Anterior cingulate cortex (tissue), 58 donors: Measurements from ENCODE around the gene NOXO1.

Source experiments
- DNase-seq, 58 donors: peaks; one replicate each; lab custom pipeline; 2025; lab: John Stamatoyannopoulos, UW

NOXO1 gene

DNA sequence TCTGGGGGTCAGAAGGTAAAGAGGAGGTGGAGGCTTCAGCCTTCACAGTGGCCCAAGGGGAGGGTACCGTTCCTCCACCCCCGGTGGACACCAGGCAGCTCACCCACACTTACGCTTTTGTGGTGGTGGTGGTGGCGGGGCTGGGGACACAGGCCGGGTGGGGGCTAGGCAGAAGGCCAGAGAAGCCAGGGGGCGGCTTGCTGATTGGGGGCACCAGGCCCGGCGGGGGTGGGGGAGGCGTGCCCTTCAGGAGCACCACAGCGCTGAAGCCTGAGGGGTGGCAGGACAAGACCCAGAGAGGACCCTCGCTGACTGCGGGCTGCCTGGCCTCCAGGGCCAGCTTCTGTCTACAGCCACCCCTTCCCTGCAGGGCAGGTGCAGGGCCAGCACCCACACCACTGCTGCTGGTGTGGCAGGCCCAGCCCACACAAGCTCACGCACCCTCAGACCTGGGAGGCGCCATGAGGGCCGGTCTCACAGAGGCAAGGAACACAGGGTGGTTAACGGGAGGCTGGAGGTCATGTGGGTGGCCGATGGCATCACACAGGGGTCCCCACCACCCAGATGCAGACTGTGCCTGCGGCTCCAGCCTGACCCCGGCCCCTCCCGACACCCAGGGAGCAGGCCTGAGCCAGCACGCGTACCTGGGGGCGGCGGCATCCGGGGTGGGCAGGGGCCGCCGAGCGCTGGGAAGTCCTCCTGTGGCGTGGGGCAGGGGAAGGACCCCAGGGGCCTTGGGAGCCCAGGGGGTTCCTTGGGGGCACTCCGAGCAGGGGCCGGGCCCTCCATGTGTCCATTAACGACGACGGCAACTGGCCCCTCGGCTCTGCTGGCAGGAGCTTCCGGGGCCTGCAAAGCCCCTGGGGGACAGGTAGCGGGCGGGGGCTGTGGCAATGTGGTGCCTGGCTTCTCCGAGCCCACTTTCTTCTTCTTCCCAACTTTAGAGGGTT, 17.9 kb upstream of the NOXO1 start:
- DNase-seq = no peak

DNA sequence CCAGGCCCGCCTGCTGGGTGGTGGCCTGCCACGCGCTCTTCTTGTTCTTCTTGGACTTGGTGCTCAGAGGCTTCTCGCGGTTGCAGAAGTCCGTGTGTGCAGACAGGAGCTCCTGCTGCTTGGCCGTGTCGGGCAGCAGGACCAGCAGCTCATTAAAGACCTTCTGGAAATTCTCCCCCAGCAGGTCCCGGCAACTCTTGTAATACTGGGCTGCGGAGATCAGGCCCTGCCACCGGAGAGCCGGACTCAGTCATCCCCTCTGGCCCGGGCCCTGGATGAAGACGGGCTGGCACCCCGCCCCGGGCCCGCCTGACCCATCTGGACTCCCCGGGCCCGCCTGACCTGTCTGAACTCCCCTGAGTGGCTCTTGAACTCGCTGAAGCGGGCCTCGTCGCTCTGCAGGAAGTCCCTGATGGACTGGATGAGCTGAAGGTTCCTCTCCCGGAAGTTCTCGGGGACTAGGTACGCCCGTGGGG, 17.1 kb upstream of the NOXO1 start:
- DNase-seq = no peak

DNA sequence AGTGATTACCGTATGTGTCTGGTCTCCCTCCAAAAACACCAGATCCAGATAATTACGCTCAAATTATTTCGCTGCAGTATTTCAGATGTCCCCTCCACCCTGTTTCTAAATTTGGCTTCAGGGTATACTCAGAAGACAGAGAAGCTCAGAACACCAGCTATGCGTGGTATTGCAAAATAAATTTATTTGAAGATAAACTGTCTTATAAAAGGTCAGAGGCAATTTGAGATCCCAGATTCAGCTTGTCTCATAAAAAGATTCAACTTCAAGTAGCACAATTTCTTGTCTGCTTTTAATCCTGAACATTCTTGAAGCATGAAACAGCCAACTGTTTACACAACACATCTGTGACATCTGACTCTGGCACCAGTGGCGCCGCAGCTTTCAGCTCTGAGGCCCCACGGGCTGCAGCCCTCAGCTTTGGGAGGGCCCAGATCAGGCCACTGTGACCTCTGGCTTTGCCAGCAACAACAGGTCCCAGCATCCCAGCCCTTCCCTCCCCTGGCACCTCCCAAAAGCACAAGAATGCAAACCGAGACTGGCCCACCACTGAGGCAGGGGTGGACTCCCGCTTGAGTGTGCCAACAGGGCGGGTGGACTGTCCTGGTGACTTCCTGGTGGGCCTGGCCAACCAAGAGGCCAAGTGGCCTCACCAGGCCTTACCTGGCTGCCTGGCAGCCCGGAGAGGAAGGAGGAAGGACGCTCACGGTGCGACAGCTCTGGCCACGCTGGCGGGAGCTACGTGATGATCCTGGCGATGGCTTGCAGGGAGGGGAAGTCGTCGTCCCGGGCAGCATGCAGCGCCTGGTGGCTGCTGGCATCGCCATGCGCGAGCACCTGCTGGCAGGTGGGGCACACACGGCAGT, 16.5 kb upstream of the NOXO1 start:
- DNase-seq = no peak

DNA sequence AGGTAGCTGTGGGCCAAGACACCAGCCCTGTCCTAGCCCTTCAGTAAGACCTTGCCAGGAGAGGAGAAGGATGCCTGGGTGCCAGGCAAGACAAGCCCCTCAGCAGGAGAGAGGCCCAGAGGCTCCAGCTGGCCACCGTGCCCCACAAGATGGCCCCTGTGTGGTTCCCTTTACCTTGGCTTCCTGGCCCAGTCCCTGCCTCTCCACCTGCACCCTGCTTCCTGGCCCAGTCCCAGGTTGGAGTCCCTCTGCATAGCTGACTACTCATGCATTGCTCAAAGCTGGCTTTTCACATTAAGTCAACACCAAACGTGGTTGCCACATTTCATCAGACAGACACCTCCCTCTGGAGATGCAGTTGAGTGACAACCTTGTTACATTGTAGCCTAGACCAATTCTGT, 12.5 kb upstream of the NOXO1 start:
- no peak for DNase-seq

DNA sequence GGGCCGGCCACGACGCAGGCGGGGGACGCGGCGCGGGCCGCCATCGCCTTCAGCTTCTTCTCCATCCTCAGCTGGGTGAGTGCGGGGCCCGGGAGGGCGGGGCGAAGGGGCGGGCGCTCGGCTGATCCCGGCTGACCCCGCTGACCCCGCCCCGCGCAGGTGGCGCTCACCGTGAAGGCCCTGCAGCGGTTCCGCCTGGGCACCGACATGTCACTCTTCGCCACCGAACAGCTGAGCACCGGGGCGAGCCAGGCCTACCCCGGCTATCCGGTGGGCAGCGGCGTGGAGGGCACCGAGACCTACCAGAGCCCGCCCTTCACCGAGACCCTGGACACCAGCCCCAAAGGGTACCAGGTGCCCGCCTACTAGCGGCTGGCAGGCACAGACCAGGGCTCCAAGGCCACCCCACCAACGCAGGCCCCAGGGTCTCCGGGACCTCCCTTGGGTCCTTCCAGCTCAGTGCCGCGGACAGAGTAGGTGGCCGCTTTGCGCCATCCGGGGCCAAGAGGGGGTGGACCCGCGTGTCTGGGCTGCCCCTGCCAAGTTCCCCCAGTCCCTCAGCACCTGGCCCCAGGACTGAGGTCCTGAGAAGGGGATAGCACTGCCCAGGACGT, 11.5 kb upstream of the NOXO1 start:
- no peak for DNase-seq

DNA sequence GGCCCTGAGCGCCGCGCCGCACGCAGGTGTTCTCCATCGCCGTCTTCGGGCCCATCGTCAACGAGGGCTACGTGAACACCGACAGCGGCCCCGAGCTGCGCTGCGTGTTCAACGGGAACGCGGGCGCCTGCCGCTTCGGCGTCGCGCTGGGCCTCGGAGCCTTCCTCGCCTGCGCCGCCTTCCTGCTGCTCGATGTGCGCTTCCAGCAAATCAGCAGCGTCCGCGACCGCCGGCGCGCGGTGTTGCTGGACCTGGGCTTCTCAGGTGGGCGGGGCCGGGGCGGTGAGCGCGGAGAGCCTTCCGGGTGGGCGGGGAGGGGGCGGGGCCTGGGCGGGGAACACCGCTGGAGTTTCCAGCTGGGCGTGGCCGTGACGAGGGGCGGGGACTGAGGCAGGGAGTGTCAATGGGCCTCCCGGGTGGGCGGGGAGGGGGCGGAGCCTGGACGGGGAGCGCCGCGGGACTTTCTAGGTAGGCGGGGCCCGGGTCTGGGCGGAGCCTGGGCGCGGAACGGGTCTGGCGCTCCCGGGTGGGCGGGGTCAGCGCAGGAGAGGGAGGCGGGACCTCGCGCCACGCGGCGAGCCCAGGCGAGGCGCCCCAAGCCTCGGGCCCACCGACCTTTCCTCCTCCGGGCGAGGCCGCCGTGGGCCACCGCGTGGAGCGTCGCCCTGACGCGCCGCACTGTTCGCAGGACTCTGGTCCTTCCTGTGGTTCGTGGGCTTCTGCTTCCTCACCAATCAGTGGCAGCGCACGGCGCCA, 10.9 kb upstream of the NOXO1 start:
- peak in 57 of 58 donors; percentile 20 to 94 (median 86) for DNase-seq

DNA sequence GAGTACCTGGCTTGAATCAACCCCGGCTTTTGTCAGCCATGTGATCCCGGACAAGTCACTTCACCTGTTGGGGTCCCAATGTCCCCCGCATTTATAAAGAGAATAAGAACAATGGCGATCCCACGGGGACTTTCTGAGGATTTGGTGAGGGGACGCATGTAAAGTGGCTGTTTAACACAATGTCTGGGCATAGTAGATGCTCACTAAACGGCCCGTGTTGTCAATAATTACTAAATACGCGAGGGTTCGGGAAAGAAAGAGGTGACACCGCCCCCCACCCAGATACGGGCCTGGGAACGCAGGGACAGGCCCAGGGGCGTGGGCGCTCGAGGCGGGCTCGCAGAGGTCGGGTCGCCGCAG, 10.3 kb upstream of the NOXO1 start:
- no peak for DNase-seq

DNA sequence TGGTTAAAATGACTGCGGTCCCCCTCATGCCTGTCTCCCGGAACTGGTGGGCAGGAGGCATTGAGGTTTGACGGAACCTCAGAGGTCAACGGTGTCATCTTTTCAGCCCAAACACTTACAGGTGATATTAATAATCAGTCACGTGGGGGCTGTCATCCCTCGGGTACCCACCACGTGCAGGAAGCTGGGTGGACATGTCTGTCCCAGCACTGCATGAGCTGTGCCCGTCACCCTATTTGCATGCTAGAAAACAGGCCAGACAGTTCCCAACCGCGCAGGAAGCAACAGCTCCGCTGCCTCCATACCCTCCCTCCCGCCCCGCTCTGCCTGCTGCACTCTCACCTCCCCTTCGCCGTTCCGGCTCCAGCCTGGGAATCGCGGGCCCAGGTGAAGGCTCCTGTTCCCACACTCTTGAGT, 9.9 kb upstream of the NOXO1 start:
- DNase-seq = peak in 2 of 58 donors; percentile 7 to 36

DNA sequence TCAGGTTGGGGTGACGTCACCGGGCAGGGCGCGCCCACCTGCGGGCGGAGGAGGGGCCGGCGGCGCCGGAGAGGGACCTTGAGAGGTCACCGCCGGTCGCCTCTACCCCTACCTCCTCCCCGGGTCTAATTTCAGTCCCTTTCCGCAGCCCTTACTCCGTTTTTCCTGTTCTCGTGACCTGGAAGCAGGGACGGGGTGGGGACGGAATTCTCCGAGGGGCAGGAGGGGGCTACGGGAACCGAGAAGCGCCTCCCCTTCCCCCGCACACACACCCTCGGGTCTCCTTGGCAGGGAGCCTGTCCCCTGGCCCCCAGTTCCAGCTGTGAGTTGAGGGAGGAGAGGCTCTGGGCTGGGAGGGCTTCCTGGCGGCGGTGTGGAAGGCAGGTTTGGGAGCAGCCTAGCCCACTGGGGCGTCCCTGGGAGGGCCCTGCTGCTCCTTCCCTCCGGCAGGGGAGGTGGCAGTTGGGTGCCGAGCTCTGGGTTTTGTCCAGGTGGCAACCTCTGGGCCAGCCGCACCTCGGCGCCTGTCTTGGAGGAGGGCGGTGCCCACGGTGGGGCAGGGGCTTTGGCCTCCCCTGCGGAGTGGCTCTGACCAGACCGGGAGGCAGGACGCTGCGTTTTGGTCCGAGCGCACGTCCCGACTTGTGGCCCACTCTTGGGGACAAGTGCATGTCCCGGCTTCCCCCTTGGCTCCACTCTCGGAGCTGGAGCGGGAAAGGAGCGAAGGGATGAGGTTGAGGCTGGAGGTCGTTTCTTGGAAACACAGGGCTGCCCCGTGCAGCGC, 9.3 kb upstream of the NOXO1 start:
- DNase-seq = peak in 4 of 58 donors; percentile 10 to 56 (median 31)

DNA sequence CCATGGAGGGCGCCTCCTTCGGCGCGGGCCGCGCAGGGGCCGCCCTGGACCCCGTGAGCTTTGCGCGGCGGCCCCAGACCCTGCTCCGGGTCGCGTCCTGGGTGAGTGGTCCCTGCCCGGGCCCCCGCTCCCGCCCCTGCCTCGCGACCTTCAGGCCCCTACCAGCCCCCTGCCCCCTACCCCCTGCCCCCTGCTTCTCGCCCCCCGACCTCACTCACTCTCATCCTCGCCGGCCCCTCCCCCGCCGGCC, 8.8 kb upstream of the NOXO1 start:
- no peak for DNase-seq

DNA sequence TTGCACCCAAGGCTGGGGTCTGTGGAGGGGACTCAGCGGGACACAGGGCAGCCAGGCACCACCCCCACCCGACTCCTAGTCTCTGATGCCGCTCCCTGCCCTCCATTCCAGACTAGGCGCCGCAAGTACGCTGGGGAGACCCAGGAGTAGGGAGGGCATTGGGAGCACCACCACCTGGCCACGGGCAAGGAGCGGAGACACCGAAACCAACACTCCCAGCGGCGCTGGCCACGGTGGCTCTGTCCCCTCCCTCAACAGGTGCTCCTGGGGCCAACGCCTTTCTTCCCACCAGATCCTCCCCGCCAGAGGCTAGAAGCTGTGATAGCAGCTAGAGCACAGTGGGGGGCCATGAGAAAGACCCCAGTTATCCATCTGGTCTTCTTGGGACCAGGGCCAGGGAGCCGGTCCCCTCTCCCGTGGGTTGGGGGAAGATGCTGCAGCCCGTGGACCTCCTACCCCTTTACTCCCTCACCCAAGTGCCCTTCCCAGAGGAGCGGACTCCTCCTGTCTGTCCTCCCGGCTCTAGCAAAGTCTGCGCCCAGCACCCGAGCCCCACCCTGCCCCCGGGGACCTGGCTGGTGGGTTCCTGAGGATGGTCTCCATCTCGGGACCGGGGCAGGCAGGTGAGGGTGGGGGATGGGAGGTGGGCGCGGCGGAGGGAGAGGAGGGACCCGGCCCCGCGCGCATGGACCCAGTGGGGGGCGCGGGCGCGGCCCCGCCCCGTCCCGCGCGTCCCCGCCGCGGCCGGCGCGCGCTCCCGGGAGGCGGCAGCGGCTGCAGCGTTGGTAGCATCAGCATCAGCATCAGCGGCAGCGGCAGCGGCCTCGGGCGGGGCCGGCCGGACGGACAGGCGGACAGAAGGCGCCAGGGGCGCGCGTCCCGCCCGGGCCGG, 8.2 kb upstream of the NOXO1 start, which contains the start of gene SYNGR3:
Gene SYNGR3 (plus strand): TSS at position 762 of the 892 bp plus-strand sequence. CDS start 133 bp downstream, outside the sequence.
- DNase-seq = peak in 2 of 58 donors; percentile 10 to 14

DNA sequence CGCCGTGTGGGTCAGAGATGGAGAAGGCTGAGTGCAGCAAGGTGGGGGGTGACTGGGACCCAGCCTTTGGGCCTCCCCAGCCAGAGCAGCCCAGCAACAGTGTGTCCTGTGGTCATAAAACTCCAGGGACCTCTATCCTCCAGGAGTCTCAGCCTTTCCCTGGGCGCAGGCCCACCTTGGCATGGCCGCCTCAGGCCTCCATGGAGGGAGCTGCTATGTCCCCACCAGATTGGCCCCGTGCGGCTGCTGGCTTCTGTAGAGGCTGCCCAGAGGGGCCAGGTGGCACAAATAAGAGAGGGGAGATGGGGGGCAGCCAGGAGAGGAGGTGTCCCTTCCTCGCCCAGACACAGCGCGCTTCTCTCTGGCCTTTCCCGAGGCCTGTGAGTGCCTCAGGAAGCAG, 5.9 kb upstream of the NOXO1 start:
- no peak for DNase-seq

DNA sequence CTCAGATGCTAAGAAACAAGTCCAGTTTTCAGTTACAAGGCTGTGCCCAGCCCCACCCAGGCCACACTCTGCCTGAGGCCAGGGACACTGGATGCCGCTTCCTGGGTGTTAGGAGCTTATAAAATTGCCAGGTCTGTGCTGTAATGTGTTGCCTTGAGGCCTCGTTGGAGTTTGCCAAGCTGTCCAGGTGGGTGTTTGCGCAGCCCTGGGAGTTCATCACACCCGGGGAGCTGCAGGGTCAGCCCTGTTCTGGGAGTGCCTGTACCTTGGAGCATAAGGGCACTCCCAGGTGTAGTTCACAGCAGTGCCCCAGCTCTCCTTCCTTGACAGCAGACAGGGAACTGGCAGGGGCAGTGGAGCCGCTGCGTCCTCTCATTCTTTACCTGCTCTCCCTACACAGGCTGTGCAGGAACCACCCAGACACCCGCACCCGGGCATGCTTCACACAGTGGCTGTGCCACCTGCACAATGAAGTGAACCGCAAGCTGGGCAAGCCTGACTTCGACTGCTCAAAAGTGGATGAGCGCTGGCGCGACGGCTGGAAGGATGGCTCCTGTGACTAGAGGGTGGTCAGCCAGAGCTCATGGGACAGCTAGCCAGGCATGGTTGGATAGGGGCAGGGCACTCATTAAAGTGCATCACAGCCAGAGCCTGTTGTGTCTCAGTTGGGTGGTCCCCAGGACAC, 4.3 kb upstream of the NOXO1 start:
- DNase-seq = no peak

DNA sequence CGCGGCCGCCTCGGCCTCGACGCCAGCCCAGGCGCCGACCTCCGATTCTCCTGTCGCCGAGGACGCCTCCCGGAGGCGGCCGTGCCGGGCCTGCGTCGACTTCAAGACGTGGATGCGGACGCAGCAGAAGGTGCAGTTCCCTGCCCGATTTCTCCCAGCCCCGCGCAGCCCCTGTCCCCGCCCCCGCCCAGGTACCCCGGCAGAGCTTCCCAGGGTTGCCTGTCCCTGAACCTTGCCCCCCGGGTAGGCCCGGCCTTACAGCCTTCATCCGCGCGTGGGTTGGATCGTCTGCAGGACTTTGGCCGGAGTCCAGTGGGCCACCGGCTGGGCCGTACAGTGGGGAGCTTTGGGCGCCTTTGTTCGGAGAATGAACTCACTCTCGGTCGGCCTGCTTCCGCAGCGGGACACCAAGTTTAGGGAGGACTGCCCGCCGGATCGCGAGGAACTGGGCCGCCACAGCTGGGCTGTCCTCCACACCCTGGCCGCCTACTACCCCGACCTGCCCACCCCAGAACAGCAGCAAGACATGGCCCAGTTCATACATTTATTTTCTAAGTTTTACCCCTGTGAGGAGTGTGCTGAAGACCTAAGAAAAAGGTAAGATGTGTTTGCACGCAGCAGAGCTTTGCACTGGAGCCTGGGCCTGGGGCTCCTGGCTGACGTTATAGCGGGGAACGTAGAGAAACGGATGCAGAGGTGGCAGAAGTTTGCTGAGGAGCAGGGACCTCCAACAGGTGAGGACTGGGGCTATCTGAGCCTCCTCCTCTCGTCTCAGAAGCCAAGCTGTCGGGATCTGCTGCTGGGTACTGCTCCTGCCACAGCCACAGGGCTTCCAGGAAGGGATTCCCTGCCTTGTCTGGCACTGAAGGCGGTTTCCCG, 3.3 kb upstream of the NOXO1 start:
- DNase-seq = peak in 8 of 58 donors; percentile 30 to 62 (median 49)

DNA sequence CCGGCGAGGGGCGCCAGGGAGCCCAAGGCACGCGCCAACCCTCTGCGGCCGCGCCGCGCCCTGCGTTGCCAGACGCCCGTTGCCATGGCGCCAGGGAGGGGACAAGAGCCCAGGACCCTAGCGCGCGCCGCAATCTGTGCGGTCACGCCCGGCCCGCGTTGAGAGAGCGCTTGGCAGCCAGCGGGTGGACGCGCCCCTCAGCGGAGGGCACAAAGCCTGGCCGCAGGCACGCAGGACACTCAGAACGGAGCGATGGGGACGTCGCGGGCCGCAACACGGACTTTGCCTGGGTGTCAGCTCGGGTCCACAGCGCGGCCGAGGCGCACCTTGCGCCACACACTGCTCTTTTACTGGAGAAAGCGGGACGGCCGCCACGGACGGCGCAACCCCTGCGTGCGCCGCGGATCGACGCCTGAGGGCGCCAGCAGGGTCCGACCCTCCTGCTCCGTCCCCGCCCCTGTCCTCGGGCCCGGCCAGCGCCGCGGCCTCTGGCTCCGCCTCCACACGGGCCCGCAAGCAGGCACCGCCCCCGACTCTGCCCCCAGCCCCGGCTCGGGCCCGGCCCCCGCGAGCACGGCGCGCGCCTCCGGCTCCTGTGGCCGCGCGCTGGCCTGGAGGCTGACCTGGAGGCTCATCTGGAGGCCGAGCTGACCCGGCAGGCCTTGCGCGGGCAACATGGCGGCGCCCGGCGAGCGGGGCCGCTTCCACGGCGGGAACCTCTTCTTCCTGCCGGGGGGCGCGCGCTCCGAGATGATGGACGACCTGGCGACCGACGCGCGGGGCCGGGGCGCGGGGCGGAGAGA, 2.5 kb upstream of the NOXO1 start, which contains the start of gene GFER:
Gene GFER (plus strand): TSS at position 650 of the 803 bp plus-strand sequence. CDS start 26 bp downstream, at position 676.
- peak; percentile 16 to 93 (median 82) for DNase-seq
